Thymus (tissue), 11 donors: ENCODE measurements around the gene ACTN1. TPM values are rescaled to one million over a fixed set of nuclear protein-coding genes. Genes with fewer than 3 reads are reported as not detected.

Source experiments
- DNase-seq, 9 donors: peaks; one replicate each; pipeline ENCODE4 v3.0.0-alpha.2; 2013; ENCODE audit warnings: low spot score in 9 of 9, low read depth in 6 of 9, missing footprints in 1 of 9
- H3K27ac ChIP-seq, 2 donors: one replicate each; pipeline ENCODE4 v1.5.1; 2013; ENCODE audit warnings: control low read depth in 1 of 2, low read depth in 1 of 2, low read length in 1 of 2, mild to moderate bottlenecking in 1 of 2, moderate library complexity in 1 of 2
- H3K27me3 ChIP-seq, 2 donors: one replicate each; pipeline ENCODE4 v1.5.1; 2013; ENCODE audit warnings: low read length in 1 of 2; ENCODE audit not compliant: control insufficient read depth in 2 of 2, insufficient read depth in 1 of 2
- H3K36me3 ChIP-seq, 2 donors: one replicate each; pipeline ENCODE4 v1.5.1; 2013; ENCODE audit warnings: low read length in 1 of 2, mild to moderate bottlenecking in 1 of 2, moderate library complexity in 1 of 2; ENCODE audit not compliant: control insufficient read depth in 2 of 2, insufficient read depth in 2 of 2
- H3K4me1 ChIP-seq, 2 donors: one replicate each; pipeline ENCODE4 v1.5.1; 2013; ENCODE audit warnings: low read length in 2 of 2; ENCODE audit not compliant: control insufficient read depth in 2 of 2, insufficient read depth in 2 of 2
- H3K4me3 ChIP-seq, 2 donors: one replicate each; pipeline ENCODE4 v1.5.1; 2013; ENCODE audit warnings: low read length in 2 of 2, control low read depth in 1 of 2, mild to moderate bottlenecking in 1 of 2
- H3K9me3 ChIP-seq, 2 donors: one replicate each; pipeline ENCODE4 v1.5.1; 2013; ENCODE audit warnings: low read length in 1 of 2, mild to moderate bottlenecking in 1 of 2; ENCODE audit not compliant: control insufficient read depth in 2 of 2, insufficient read depth in 1 of 2
- WGBS: extraction: QIAGEN DNeasy Blood & Tissue Kit; methylation state at CpG from one replicate; pipeline ENCODE4 v1.1.7; 2013; 5-methylcytosine and 5-hydroxymethylcytosine counted together
- polyA plus RNA-seq: library from polyadenylated mRNA; stranded (reverse); fragments of 200-250 nt; gene quantifications from one replicate; pipeline ENCODE4 v1.2.3, GENCODE V29; 2013
- total RNA-seq: library from RNA; stranded (reverse); fragments of 120-200 nt; gene quantifications from one replicate; pipeline ENCODE4 v1.2.4, GENCODE V29; 2013
- donor health status: healthy.

The ACTN1 gene
- total and polyA plus RNA-seq, 2 donors: 21.6 to 59.3 TPM

GRCh38 chr14:69012256-69012953 lies 33.3 kb upstream of the ACTN1 start:
- Histone ChIP-seq H3K27me3 (no peaks in the 10 kb centered on the region), H3K4me3 (no peak overlapping the region), H3K9me3 (no peaks in the 10 kb centered on the region), H3K36me3 (peaks cover 0 to 3% of the 10 kb centered on the region in 2 donors), H3K27ac (no peak overlapping the region), H3K4me1 (no peaks in the 10 kb centered on the region)
- DNase-seq: no peak
- WGBS: 96% methylated on average over 5 of the region's 5 CpGs

- H3K9me3 ChIP-seq: no peaks in the 10 kb centered on the region
- no peak overlapping the region for H3K4me3 ChIP-seq
- 98% methylated on average over 1 of the region's 1 CpG for WGBS
- no peak for DNase-seq
- no peak overlapping the region for H3K27ac ChIP-seq
- H3K36me3 ChIP-seq: peaks cover 0 to 3% of the 10 kb centered on the region in 2 donors
- H3K27me3 ChIP-seq: no peaks in the 10 kb centered on the region
- peaks cover 0 to 2% of the 10 kb centered on the region in 2 donors for H3K4me1 ChIP-seq
These were observed 31.5 kb upstream of the ACTN1 start for GRCh38 chr14:69010648-69011047.

- H3K36me3 ChIP-seq: peaks cover 0 to 3% of the 10 kb centered on the region in 2 donors
- H3K9me3 ChIP-seq: no peaks in the 10 kb centered on the region
- 92% methylated on average over 1 of the region's 1 CpG for WGBS
- peak overlapping the region in 1 of 2 donors; percentile 52 for H3K27ac ChIP-seq
- peak in 1 of 9 donors; percentile 12 for DNase-seq
- H3K4me1 ChIP-seq: peaks cover 0 to 5% of the 10 kb centered on the region in 2 donors
- no peak overlapping the region for H3K4me3 ChIP-seq
- H3K27me3 ChIP-seq: no peaks in the 10 kb centered on the region
These were observed 29.4 kb upstream of the ACTN1 start for GRCh38 chr14:69008421-69008884.

GRCh38 chr14:69006346-69006745 lies 27.2 kb upstream of the ACTN1 start:
- Histone ChIP-seq H3K4me1 (peaks cover 0 to 5% of the 10 kb centered on the region in 2 donors), H3K27me3 (no peaks in the 10 kb centered on the region), H3K27ac (no peak overlapping the region), H3K4me3 (no peak overlapping the region), H3K36me3 (peaks cover 0 to 3% of the 10 kb centered on the region in 2 donors), H3K9me3 (no peaks in the 10 kb centered on the region)
- 96% methylated on average over 5 of the region's 5 CpGs for WGBS
- no peak for DNase-seq

DNA sequence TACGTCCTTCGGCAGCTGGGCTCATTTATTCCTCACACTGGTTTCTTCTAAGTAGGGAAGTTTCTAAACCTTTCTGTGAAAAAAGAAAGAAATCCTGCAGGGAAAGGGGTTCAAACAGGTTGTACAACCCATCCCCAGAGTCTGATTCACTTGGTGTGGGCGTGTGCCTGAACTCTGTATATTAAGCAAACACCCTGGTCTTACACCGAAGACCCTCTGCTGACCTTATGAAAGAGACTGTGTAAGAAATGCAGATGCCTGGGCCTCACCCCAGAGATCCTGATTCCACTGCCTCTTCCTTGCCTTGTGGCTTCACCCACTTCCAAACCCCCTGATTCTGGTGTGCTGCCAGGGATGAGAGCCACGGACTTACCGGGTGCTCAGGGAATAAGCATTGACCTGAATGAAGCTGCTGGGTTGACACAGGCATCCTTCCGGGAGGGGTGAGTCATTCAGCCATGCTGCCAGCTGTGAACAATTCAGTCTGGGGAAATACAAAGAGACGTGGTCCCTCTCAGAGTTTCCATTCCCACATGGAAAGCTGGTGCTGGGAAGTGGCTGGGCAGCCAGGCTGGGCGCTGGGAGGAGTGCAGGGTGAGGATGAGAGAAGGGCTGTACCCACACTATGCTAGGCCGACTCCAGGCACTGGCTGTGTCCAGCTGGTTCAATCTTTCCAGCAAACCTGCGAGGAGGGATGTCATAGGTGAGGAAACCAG lies 26.5 kb upstream of the ACTN1 start:
- Histone ChIP-seq H3K27me3 (no peaks in the 10 kb centered on the region), H3K4me1 (peaks cover 0 to 5% of the 10 kb centered on the region in 2 donors), H3K27ac (no peak overlapping the region), H3K4me3 (no peak overlapping the region), H3K9me3 (no peaks in the 10 kb centered on the region), H3K36me3 (peaks cover 0 to 3% of the 10 kb centered on the region in 2 donors)
- no peak for DNase-seq
- WGBS: 95% methylated on average over 11 of the region's 11 CpGs

GRCh38 chr14:69004731-69005431 lies 25.8 kb upstream of the ACTN1 start:
- no peak for DNase-seq
- Histone ChIP-seq H3K4me1 (peaks cover 0 to 5% of the 10 kb centered on the region in 2 donors), H3K36me3 (peaks cover 0 to 3% of the 10 kb centered on the region in 2 donors), H3K27ac (no peak overlapping the region), H3K27me3 (no peaks in the 10 kb centered on the region), H3K9me3 (no peaks in the 10 kb centered on the region), H3K4me3 (no peak overlapping the region)
- WGBS: 87% methylated on average over 7 of the region's 7 CpGs

DNA sequence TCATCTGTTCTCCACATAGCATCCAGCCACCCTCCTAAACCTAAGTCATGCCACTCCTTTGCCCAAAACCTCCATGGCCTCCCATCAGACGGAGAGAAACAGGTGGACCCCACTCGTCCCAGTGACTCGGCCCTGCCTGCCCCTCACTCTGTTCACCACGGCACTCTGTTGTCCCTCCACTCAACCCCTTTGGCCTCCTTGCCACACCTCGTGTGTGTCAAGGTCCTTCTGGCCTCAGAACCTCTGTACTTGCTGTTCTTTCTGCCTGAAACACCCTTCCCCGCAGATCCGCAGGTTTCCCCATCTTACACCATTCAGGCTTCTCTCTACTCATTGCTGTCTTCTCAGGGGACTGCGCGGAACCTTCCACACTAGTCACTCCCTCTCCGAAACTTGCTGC lies 24.5 kb upstream of the ACTN1 start:
- DNase-seq: no peak
- no peak overlapping the region for H3K4me3 ChIP-seq
- H3K9me3 ChIP-seq: no peaks in the 10 kb centered on the region
- 95% methylated on average over 10 of the region's 10 CpGs for WGBS
- H3K27me3 ChIP-seq: no peaks in the 10 kb centered on the region
- peaks cover 0 to 5% of the 10 kb centered on the region in 2 donors for H3K4me1 ChIP-seq
- no peaks in the 10 kb centered on the region for H3K36me3 ChIP-seq
- no peak overlapping the region for H3K27ac ChIP-seq

DNA sequence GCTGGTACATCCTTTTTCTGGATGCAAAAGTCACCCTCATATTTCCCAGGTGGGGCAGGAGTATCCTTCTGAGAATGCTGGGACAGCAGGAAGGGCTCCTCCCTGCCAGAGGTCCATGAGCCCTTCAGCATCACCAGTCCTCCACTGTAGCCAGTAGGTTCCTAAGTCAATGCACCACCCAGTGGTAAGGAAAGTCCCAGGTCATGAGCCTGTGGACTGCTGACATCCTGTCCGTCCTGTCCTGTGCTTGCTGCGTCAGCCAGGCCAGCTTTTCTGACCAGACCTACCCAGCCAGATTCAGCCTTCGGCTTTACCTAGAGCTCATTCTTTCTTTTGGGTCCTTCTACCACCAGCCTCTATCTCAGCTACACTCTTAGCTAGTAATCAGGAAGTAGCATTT lies 23.0 kb upstream of the ACTN1 start:
- H3K9me3 ChIP-seq: no peaks in the 10 kb centered on the region
- DNase-seq: no peak
- WGBS: 93% methylated on average over 3 of the region's 3 CpGs
- H3K4me3 ChIP-seq: no peak overlapping the region
- no peaks in the 10 kb centered on the region for H3K27me3 ChIP-seq
- peaks cover 0 to 5% of the 10 kb centered on the region in 2 donors for H3K4me1 ChIP-seq
- H3K27ac ChIP-seq: no peak overlapping the region
- H3K36me3 ChIP-seq: no peaks in the 10 kb centered on the region

DNA sequence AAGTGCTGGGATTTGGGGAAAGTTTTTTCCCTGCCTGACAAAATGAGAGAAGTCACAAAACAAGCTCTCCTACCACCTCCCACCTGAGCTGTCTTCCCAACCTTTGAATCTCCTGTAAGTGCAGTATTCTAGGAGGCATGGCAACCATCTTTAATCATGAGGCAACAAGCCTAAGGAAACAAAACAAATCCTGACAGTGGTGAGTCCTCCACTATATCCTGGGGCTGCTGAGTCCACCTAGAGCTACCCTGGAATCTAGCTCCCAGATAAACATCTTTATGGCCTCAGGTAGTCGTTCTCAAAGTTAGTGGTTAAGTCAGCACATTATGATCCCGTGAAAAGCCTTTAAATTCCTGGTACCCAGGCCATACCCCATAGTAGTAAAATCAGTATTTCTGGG lies 22.3 kb upstream of the ACTN1 start:
- DNase-seq: no peak
- no peaks in the 10 kb centered on the region for H3K27me3 ChIP-seq
- H3K4me3 ChIP-seq: no peak overlapping the region
- 95% methylated on average over 2 of the region's 2 CpGs for WGBS
- H3K4me1 ChIP-seq: peaks cover 0 to 5% of the 10 kb centered on the region in 2 donors
- H3K27ac ChIP-seq: no peak overlapping the region
- H3K36me3 ChIP-seq: no peaks in the 10 kb centered on the region
- no peaks in the 10 kb centered on the region for H3K9me3 ChIP-seq
